Osteoblast (primary cell): ENCODE data around the gene TMEM63C. TPM values are rescaled to one million over a fixed set of nuclear protein-coding genes. Genes with fewer than 3 reads are reported as not detected.

ENCODE experiments used
- DNase-seq: peaks from one replicate; pipeline ENCODE4 v3.0.0; 2011; ENCODE audit warnings: low spot score, mixed read lengths; ENCODE audit not compliant: insufficient read length; ENCODE audit errors: missing footprints
- H2AFZ ChIP-seq: 2 replicates; pipeline ENCODE4 v1.6.0; 2011; ENCODE audit warnings: mild to moderate bottlenecking, low read length
- H3K27ac ChIP-seq: 2 replicates; pipeline ENCODE4 v1.5.1; 2011; ENCODE audit warnings: mild to moderate bottlenecking, low read depth, low read length, moderate library complexity
- H3K27me3 ChIP-seq: 2 replicates; pipeline ENCODE4 v1.6.0; 2012; ENCODE audit warnings: mild to moderate bottlenecking, control low read depth, inconsistent platforms, low read length, moderate library complexity; ENCODE audit not compliant: insufficient read depth
- H3K36me3 ChIP-seq: 2 replicates; pipeline ENCODE4 v1.5.1; 2011; ENCODE audit warnings: mild to moderate bottlenecking, low read length, control low read depth, moderate library complexity; ENCODE audit not compliant: insufficient read depth
- H3K4me1 ChIP-seq: 2 replicates; pipeline ENCODE4 v1.5.1; 2011; ENCODE audit warnings: mild to moderate bottlenecking, low read length, control low read depth, moderate library complexity; ENCODE audit not compliant: insufficient read depth
- H3K4me2 ChIP-seq: 2 replicates; pipeline ENCODE4 v1.6.0; 2011; ENCODE audit warnings: mild to moderate bottlenecking, low read length; ENCODE audit not compliant: insufficient read depth
- H3K4me3 ChIP-seq: fragments of 200-600 bp; sonication (generic); 3 replicates; pipeline ENCODE4 v1.5.1; 2012; ENCODE audit warnings: mild to moderate bottlenecking, low read length, inconsistent platforms; ENCODE audit not compliant: insufficient read depth
- H3K79me2 ChIP-seq: 2 replicates; pipeline ENCODE4 v1.6.0; 2012; ENCODE audit warnings: mild to moderate bottlenecking, low read length, control low read depth, inconsistent platforms; ENCODE audit not compliant: insufficient read depth
- H3K9me3 ChIP-seq: 2 replicates; pipeline ENCODE4 v1.5.1; 2011; ENCODE audit warnings: low read depth, low read length, control low read depth
- H4K20me1 ChIP-seq: 2 replicates; pipeline ENCODE4 v1.6.0; 2012; ENCODE audit warnings: mild to moderate bottlenecking, low read length, control low read depth; ENCODE audit not compliant: insufficient read depth
- CTCF ChIP-seq: IDR thresholded peaks from 2 replicates; pipeline ENCODE4 v1.5.1; 2011; ENCODE audit warnings: mild to moderate bottlenecking, low read depth, low read length, moderate library complexity; ENCODE audit errors: extremely low read depth
- total RNA-seq: library from RNA; depleted of rRNA; stranded (reverse); fragments of >200 nt; gene quantifications from 2 replicates; pipeline ENCODE4 v1.2.3, GENCODE V29; 2012

Gene TMEM63C
- total RNA-seq, 1 donor = 0.72 TPM

GRCh38 chr14:77275601-77276017, 94.0 kb downstream of the TMEM63C start:
- Histone ChIP-seq H3K4me3 (no peak overlapping the region), H3K36me3 (peaks cover 8% of the 10 kb centered on the region), H3K9me3 (no peaks in the 10 kb centered on the region), H4K20me1 (no peaks in the 10 kb centered on the region), H3K4me2 (no peak overlapping the region), H2AFZ (no peak overlapping the region), H3K79me2 (no peaks in the 10 kb centered on the region), H3K4me1 (no peaks in the 10 kb centered on the region), H3K27ac (no peak overlapping the region), H3K27me3 (peaks cover 5% of the 10 kb centered on the region)
- no peak for TF ChIP-seq CTCF
- DNase-seq = peak; percentile 63

- no peak overlapping the region for H3K27ac ChIP-seq
- H3K27me3 ChIP-seq = peaks cover 1% of the 10 kb centered on the region
- H3K79me2 ChIP-seq = no peaks in the 10 kb centered on the region
- H3K4me1 ChIP-seq = no peaks in the 10 kb centered on the region
- no peak overlapping the region for H3K4me3 ChIP-seq
- H4K20me1 ChIP-seq = no peaks in the 10 kb centered on the region
- H2AFZ ChIP-seq = no peak overlapping the region
- DNase-seq = peak; percentile 41
- no peaks in the 10 kb centered on the region for H3K9me3 ChIP-seq
- H3K4me2 ChIP-seq = no peak overlapping the region
- TF ChIP-seq CTCF = no peak
- H3K36me3 ChIP-seq = peaks cover 8% of the 10 kb centered on the region
Observed at GRCh38 chr14:77276295-77276935, 94.8 kb downstream of the TMEM63C start.

- Histone ChIP-seq H2AFZ (no peak overlapping the region), H3K4me2 (no peak overlapping the region), H3K36me3 (peaks cover 8% of the 10 kb centered on the region), H3K9me3 (no peaks in the 10 kb centered on the region), H3K27ac (no peak overlapping the region), H3K4me1 (no peaks in the 10 kb centered on the region), H3K4me3 (no peak overlapping the region), H3K27me3 (no peaks in the 10 kb centered on the region), H4K20me1 (no peaks in the 10 kb centered on the region), H3K79me2 (no peaks in the 10 kb centered on the region)
- no peak for TF ChIP-seq CTCF
- DNase-seq = peak; percentile 43
Observed at GRCh38 chr14:77276959-77277358, 95.4 kb downstream of the TMEM63C start.

- no peaks in the 10 kb centered on the region for H3K27me3 ChIP-seq
- H4K20me1 ChIP-seq = no peaks in the 10 kb centered on the region
- H3K4me1 ChIP-seq = no peaks in the 10 kb centered on the region
- no peak overlapping the region for H3K4me2 ChIP-seq
- TF ChIP-seq CTCF = no peak
- peak; percentile 73 for DNase-seq
- H3K27ac ChIP-seq = no peak overlapping the region
- peaks cover 14% of the 10 kb centered on the region for H3K36me3 ChIP-seq
- H3K4me3 ChIP-seq = no peak overlapping the region
- H3K9me3 ChIP-seq = no peaks in the 10 kb centered on the region
- H2AFZ ChIP-seq = no peak overlapping the region
- H3K79me2 ChIP-seq = no peaks in the 10 kb centered on the region
Observed at GRCh38 chr14:77278461-77279230, 97.0 kb downstream of the TMEM63C start.
